IMR-90 (cell line): ENCODE measurements around the gene CFAP97D1.

ENCODE experiments used
- BHLHE40 ChIP-seq: fragments of 150-350 bp; IDR thresholded peaks from 2 replicates; pipeline ENCODE4 v1.6.1; 2016; ENCODE audit warnings: mild to moderate bottlenecking, low read depth, low read length
- CTCF ChIP-seq: conservative IDR thresholded peaks from 2 replicates; pipeline ENCODE4 v1.5.1; 2012; ENCODE audit warnings: mild to moderate bottlenecking, low read depth, low read length, improper control_type of control experiment
- ELK1 ChIP-seq: fragments of 150-350 bp; IDR thresholded peaks from 2 replicates; pipeline ENCODE4 v1.6.1; 2016; ENCODE audit warnings: low read depth, mild to moderate bottlenecking, low read length, moderate library complexity, borderline replicate concordance
- FOS ChIP-seq: fragments of 150-350 bp; IDR thresholded peaks from 2 replicates; pipeline ENCODE4 v1.6.1; 2016; ENCODE audit warnings: low read depth, low read length
- POLR2A ChIP-seq: IDR thresholded peaks from 2 replicates; pipeline ENCODE4 v1.6.1; 2012; ENCODE audit warnings: mild to moderate bottlenecking, low read depth, low read length
- SMC3 ChIP-seq: fragments of 150-350 bp; IDR thresholded peaks from 2 replicates; pipeline ENCODE4 v1.6.1; 2016; ENCODE audit warnings: low read depth, mild to moderate bottlenecking, antibody characterized with exemption, low read length, moderate library complexity

DNA sequence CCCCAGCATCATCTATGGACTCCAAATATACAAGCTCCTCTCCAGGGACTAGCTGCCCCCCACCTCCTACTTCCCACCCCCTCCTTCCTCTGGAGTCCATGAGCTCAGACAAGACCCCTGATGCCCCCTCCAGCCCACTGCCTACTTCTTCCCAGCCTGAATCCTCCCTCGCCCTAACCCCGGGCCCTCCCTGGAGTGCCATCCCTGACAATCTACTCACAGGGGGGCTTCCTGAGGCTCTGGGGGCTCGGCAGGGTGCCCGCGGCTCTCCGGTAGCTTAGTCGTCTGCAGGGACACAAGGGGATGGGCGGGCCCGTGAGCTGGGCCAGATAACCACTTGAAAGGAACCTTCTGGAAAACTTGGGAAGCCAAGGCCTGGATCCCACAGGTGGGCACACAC lies 37.6 kb downstream of the CFAP97D1 start:
- no peak for TF ChIP-seq SMC3
- TF ChIP-seq CTCF, result no peak
- TF ChIP-seq FOS, result no peak
- no peak for TF ChIP-seq BHLHE40
- no peak for TF ChIP-seq POLR2A
- no peak for TF ChIP-seq ELK1
